ENCODE data around the gene NCOA7. TPM values are rescaled to one million over a fixed set of nuclear protein-coding genes. Genes with fewer than 3 reads are reported as not detected.
"Not testable (repeated sequence)": the region's sequence is repeated elsewhere in the genome, so short reads cannot be mapped to it uniquely, and the experiment has no call there.

Gene NCOA7
- polyA plus RNA-seq, 6 donors from 2014 or later = 1.6 to 10.9 (median 8.4) TPM

DNA sequence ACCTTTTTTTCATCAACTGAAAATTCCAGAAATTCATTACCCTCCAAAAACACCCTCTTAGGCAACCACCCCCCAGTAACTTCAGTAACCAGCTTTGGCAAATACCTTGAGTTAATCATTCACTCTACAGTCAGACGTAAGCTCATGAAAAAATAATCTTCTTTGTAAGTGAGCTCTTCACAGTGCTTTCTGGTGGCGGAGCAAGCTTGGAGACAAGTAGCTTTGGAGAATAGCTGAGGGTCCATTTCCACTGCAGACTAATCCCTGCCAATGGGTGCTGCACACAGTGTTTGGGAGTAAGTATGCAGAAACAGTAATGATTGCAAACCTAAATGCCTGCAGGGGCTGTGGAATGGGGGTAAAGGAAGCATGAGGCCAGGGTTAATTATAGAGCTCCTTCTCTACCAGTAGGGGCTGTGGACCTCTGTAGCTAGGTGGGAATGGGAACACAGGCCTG lies 109.0 kb downstream of the NCOA7 start:
- no peaks in the 10 kb centered on the region for H3K4me1 Mint-ChIP-seq
- ATAC-seq (ENCODE audit: low read depth in 2 of 2) = no peak
- no peaks in the 10 kb centered on the region for H3K9me3 Mint-ChIP-seq
- H3K27ac Mint-ChIP-seq = peak overlapping the region in 1 of 6 donors; percentile 24
- no peaks in the 10 kb centered on the region for H3K27me3 Mint-ChIP-seq
- no peak overlapping the region for H3K4me3 Mint-ChIP-seq
- H3K36me3 Mint-ChIP-seq = no peaks in the 10 kb centered on the region
- DNase-seq = no peak

DNA sequence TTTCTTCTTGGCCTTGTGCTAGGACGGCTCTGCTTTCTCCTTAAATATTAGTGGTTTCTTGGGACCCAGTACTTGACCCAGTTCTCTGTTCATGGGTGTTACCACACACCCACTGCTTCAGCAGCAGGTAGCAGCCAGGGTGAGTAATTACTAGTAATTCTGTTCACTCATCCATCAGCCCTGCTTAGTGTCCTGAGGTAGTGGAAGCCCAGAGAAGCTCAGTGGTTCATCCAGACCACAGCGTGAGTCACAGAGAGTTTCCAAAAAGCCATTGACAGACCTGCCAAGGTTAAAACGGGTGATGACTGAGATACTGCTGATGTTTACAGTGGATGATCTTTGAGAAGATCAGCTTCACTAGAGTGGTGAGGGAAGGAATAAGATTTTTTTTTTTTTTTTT lies 114.1 kb downstream of the NCOA7 start:
- H3K27ac Mint-ChIP-seq = peak overlapping the region in 1 of 6 donors; percentile 37
- DNase-seq = no peak
- H3K4me3 Mint-ChIP-seq = no peak overlapping the region
- H3K4me1 Mint-ChIP-seq = peaks cover 0 to 10% (median 5%) of the 10 kb centered on the region in 3 donors
- no peak for ATAC-seq (ENCODE audit: low read depth in 2 of 2)
- H3K9me3 Mint-ChIP-seq = no peaks in the 10 kb centered on the region
- no peaks in the 10 kb centered on the region for H3K36me3 Mint-ChIP-seq
- H3K27me3 Mint-ChIP-seq = no peaks in the 10 kb centered on the region

DNA sequence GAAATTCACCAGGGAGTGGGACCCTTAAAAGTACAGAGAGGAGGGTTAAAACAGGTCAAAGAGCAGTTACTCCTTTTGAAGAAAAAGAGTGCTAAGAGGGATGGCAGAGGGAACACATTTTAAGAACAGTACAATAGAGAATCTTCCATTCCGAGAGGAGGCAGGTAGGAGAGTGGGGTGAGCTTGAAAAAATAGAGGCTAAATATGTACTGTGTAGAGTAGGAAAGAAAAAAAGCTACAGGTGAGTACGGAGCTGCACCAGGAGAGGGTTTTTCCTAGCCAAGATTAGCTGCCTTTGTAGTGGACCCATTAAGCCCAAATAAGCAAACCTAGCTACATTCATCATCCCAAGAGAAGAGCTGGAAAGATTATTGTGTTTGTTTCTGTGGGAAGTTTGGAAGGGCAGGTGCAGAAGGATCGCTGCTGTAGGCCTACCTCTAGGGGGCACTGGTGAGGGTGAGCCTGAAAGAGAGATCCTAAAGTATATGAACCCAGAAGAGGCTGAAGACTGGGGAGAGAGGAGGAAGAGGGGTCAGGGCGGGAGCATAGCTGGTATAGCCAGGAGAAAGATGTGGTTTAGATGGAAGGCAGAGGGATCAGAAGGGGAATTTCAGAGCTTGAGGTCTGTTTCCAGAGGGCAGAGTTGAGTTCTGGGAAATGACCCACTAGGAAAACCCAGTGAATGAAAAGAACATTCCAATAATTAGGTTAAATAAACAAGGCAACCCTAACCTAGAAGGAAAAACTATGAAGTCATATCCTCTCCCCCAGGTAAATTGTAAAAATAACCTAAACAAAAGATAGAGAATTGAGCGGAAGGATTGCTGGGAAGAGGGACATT lies 115.6 kb downstream of the NCOA7 start:
- Mint-ChIP-seq H3K36me3 (no peaks in the 10 kb centered on the region), H3K9me3 (no peaks in the 10 kb centered on the region), H3K27ac (peak overlapping the region in 1 of 6 donors; percentile 79), H3K27me3 (no peaks in the 10 kb centered on the region), H3K4me1 (peaks cover 0 to 10% (median 5%) of the 10 kb centered on the region in 3 donors), H3K4me3 (peak overlapping the region in 1 of 8 donors; percentile 2)
- peak; percentile 45 to 58 for ATAC-seq (ENCODE audit: low read depth in 2 of 2)
- DNase-seq = no peak

- DNase-seq (no peak), ATAC-seq (ENCODE audit: low read depth in 2 of 2) (no peak)
- no peaks in the 10 kb centered on the region for H3K9me3 Mint-ChIP-seq
- no peaks in the 10 kb centered on the region for H3K27me3 Mint-ChIP-seq
- H3K36me3 Mint-ChIP-seq = no peaks in the 10 kb centered on the region
- H3K27ac Mint-ChIP-seq = no peak overlapping the region
- peaks cover 0 to 10% (median 5%) of the 10 kb centered on the region in 3 donors for H3K4me1 Mint-ChIP-seq
- no peak overlapping the region for H3K4me3 Mint-ChIP-seq
These were observed 119.8 kb downstream of the NCOA7 start for GRCh38 chr6:125910527-125910926.

GRCh38 chr6:125911051-125911451 lies 120.3 kb downstream of the NCOA7 start:
- ATAC-seq (ENCODE audit: low read depth in 2 of 2); H3K36me3 Mint-ChIP-seq; H3K27me3 Mint-ChIP-seq; H3K27ac Mint-ChIP-seq; H3K4me3 Mint-ChIP-seq; DNase-seq; H3K9me3 Mint-ChIP-seq; H3K4me1 Mint-ChIP-seq: not testable (repeated sequence)

- ATAC-seq (ENCODE audit: low read depth in 2 of 2); H3K36me3 Mint-ChIP-seq; H3K27ac Mint-ChIP-seq; H3K9me3 Mint-ChIP-seq; H3K4me1 Mint-ChIP-seq; H3K27me3 Mint-ChIP-seq; H3K4me3 Mint-ChIP-seq; DNase-seq: not testable (repeated sequence)
These were observed 121.7 kb downstream of the NCOA7 start for GRCh38 chr6:125912430-125912829.

- H3K36me3 Mint-ChIP-seq = peaks cover 0 to 9% of the 10 kb centered on the region in 2 donors
- peaks cover 0 to under 1% (median 0%) of the 10 kb centered on the region in 3 donors for H3K4me1 Mint-ChIP-seq
- no peak overlapping the region for H3K4me3 Mint-ChIP-seq
- no peak for ATAC-seq (ENCODE audit: low read depth in 2 of 2)
- H3K9me3 Mint-ChIP-seq = no peaks in the 10 kb centered on the region
- no peak for DNase-seq
- no peak overlapping the region for H3K27ac Mint-ChIP-seq
- H3K27me3 Mint-ChIP-seq = no peaks in the 10 kb centered on the region
These were observed 122.4 kb downstream of the NCOA7 start for GRCh38 chr6:125913145-125913544.

DNA sequence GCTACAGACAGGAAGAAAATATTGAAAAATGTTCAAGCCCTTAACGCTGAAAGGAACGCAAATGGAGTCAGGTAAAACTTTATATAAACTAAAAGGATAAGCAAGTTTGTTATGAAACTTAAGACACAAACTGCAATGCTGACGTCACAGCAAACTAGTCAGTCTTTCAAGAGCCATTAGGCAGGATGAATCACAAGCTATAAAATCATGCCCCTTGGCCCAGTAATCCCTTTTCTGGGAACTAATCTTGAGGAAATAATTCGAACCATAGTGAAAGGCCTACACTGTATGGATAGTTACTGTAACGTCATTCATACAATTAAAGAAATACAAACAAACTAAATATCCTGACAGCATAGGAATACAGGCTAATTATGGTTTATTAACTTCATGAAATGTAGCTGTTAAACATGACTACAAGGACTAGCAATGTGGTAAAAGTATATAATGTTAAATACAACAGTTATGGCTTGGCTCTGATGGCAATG lies 123.1 kb downstream of the NCOA7 start:
- Mint-ChIP-seq H3K27ac (no peak overlapping the region), H3K4me3 (no peak overlapping the region), H3K36me3 (peaks cover 0 to 9% of the 10 kb centered on the region in 2 donors), H3K27me3 (no peaks in the 10 kb centered on the region), H3K4me1 (peaks cover 5 to 8% (median 6%) of the 10 kb centered on the region in 3 donors), H3K9me3 (no peaks in the 10 kb centered on the region)
- ATAC-seq (ENCODE audit: low read depth in 2 of 2) = no peak
- DNase-seq = no peak

DNA sequence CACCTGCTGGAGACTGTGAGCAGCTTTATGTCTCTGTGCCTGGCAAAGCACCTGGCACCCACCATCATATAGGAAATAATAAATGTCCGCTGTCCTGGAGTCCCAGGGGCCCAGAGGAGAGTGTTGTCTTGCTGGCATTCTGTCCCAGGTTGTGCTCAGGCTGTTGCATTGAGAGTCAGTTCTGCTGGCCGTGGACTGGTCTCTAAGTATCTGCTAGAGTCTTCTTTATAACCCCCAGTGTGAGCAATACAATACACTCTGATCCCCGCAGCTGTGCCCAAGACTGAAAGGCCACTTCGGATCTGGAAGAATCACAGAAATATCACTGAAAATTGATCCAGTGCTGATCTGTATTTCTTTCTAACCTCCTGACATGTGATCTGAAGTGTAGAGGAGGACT lies 127.5 kb downstream of the NCOA7 start:
- peaks cover 15 to 21% (median 16%) of the 10 kb centered on the region in 3 donors for H3K4me1 Mint-ChIP-seq
- peaks cover 8 to 18% of the 10 kb centered on the region in 2 donors for H3K36me3 Mint-ChIP-seq
- H3K9me3 Mint-ChIP-seq = no peaks in the 10 kb centered on the region
- peak overlapping the region in 1 of 8 donors; percentile 79 for H3K4me3 Mint-ChIP-seq
- peak overlapping the region in 5 of 6 donors; percentile 87 to 95 (median 89) for H3K27ac Mint-ChIP-seq
- DNase-seq (no peak), ATAC-seq (ENCODE audit: low read depth in 2 of 2) (no peak)
- H3K27me3 Mint-ChIP-seq = no peaks in the 10 kb centered on the region

- Mint-ChIP-seq H3K4me1 (peaks cover 15 to 21% (median 16%) of the 10 kb centered on the region in 3 donors), H3K27me3 (no peaks in the 10 kb centered on the region), H3K9me3 (no peaks in the 10 kb centered on the region), H3K4me3 (peak overlapping the region; percentile 72 to 85 (median 80)), H3K27ac (peak overlapping the region; percentile 87 to 99 (median 92)), H3K36me3 (peaks cover 15 to 24% of the 10 kb centered on the region in 2 donors)
- DNase-seq (peak; percentile 65), ATAC-seq (ENCODE audit: low read depth in 2 of 2) (peak; percentile 92 to 95)
These were observed 128.2 kb downstream of the NCOA7 start for GRCh38 chr6:125918681-125919566.

DNA sequence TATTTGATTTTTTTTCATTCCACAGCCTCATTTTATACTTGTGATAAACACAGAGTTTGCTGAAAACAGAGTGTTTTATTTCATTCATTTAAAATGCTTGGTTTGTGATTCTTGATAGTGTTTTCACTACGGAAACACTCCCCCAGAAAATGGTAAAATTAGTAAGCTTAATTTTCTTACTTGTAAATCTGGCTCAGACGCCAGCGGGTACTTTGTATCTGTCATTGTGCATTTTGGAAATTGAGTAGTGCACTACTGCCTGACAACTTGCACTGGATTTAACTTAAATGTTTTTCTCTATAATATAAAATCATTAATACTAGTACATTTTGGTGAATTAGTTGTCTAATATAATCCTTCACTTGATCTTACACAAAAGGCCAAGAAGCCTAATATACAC lies 128.9 kb downstream of the NCOA7 start:
- Mint-ChIP-seq H3K4me3 (peak overlapping the region in 7 of 8 donors; percentile 72 to 85 (median 79)), H3K27me3 (no peaks in the 10 kb centered on the region), H3K27ac (peak overlapping the region in 3 of 6 donors; percentile 87 to 95 (median 88)), H3K4me1 (peaks cover 15 to 21% (median 16%) of the 10 kb centered on the region in 3 donors), H3K9me3 (no peaks in the 10 kb centered on the region), H3K36me3 (peaks cover 18 to 24% of the 10 kb centered on the region in 2 donors)
- DNase-seq (no peak), ATAC-seq (ENCODE audit: low read depth in 2 of 2) (no peak)

GRCh38 chr6:125922322-125922860 lies 131.6 kb downstream of the NCOA7 start:
- no peaks in the 10 kb centered on the region for H3K9me3 Mint-ChIP-seq
- H3K4me3 Mint-ChIP-seq = no peak overlapping the region
- H3K27me3 Mint-ChIP-seq = no peaks in the 10 kb centered on the region
- H3K4me1 Mint-ChIP-seq = peaks cover 15 to 21% (median 16%) of the 10 kb centered on the region in 3 donors
- H3K36me3 Mint-ChIP-seq = peaks cover 15 to 18% of the 10 kb centered on the region in 2 donors
- DNase-seq = no peak
- no peak for ATAC-seq (ENCODE audit: low read depth in 2 of 2)
- H3K27ac Mint-ChIP-seq = no peak overlapping the region

- no peak overlapping the region for H3K4me3 Mint-ChIP-seq
These were observed 132.7 kb downstream of the NCOA7 start for GRCh38 chr6:125923366-125923877.

More at GRCh38 chr6:125923366-125923877, 132.7 kb downstream of the NCOA7 start:
- H3K27me3 Mint-ChIP-seq = no peaks in the 10 kb centered on the region
- peaks cover 16 to 27% (median 21%) of the 10 kb centered on the region in 3 donors for H3K4me1 Mint-ChIP-seq
- no peak for DNase-seq
- H3K27ac Mint-ChIP-seq = peak overlapping the region in 1 of 6 donors; percentile 64
- peaks cover 15 to 18% of the 10 kb centered on the region in 2 donors for H3K36me3 Mint-ChIP-seq
- ATAC-seq (ENCODE audit: low read depth in 2 of 2) = no peak
- no peaks in the 10 kb centered on the region for H3K9me3 Mint-ChIP-seq

All from naive B cell (primary cell).